AG04450 (cell line): Measurements from ENCODE around the gene PRKG1. TPM values are rescaled to one million over a fixed set of nuclear protein-coding genes. Genes with fewer than 3 reads are reported as not detected.
"Not testable (repeated sequence)": the region's sequence is repeated elsewhere in the genome, so short reads cannot be mapped to it uniquely, and the experiment has no call there.

Source experiments
- CTCF ChIA-PET: fragments of 300-600, 350-600 bp; formaldehyde crosslinking; extraction: SDS; loops from one replicate; lab custom pipeline; 2022; ENCODE audit warnings: antibody characterized with exemption, inconsistent platforms; lab: Charles Lee
- POLR2A ChIA-PET: fragments of 350-600 bp; formaldehyde crosslinking; extraction: SDS; loops from one replicate; lab custom pipeline; 2021; ENCODE audit warnings: antibody characterized with exemption, inconsistent platforms; lab: Yijun Ruan, JAX
- DNase-seq: peaks from one replicate; pipeline ENCODE4 v3.0.0-alpha.2; 2011; ENCODE audit warnings: low read depth, low spot score
- H3K27ac ChIP-seq: one replicate; pipeline ENCODE4 v1.5.1; 2012; ENCODE audit warnings: low read depth, low read length, control low read depth
- H3K27me3 ChIP-seq: one replicate; pipeline ENCODE4 v1.6.0; 2012; ENCODE audit warnings: low read length; ENCODE audit not compliant: control insufficient read depth, insufficient read depth
- H3K4me3 ChIP-seq: 2 replicates; pipeline ENCODE4 v1.5.1; 2011; ENCODE audit warnings: mild to moderate bottlenecking, low read depth, low read length, control low read depth
- H3K9me3 ChIP-seq: 2 replicates; pipeline ENCODE4 v1.5.1; 2012; ENCODE audit warnings: low read length; ENCODE audit not compliant: control insufficient read depth, insufficient read depth
- CTCF ChIP-seq: IDR thresholded peaks from 2 replicates; pipeline ENCODE4 v1.5.1; 2011; ENCODE audit warnings: low read depth, low read length, control low read depth, inconsistent platforms
- polyA plus RNA-seq: library from polyadenylated mRNA; depleted of rRNA; stranded (reverse); fragments of >200 nt; gene quantifications from 2 replicates; pipeline ENCODE4 v1.2.3, GENCODE V29; 2011

The PRKG1 gene
- polyA plus RNA-seq, 1 experiment = 19.0 TPM

- Histone ChIP-seq H3K9me3 (no peaks in the 10 kb centered on the region), H3K27me3 (no peaks in the 10 kb centered on the region), H3K4me3 (no peak overlapping the region), H3K27ac (no peak overlapping the region)
- DNase-seq = no peak
- ChIA-PET CTCF (interaction anchor here (1.2 to 1.5 kb wide), 2 partner anchors 22 kb away, joined by 7 to 10 read pairs; no protein-coding TSS in a partner anchor), POLR2A (no interaction called here)
- TF ChIP-seq CTCF = no peak
Measured at GRCh38 chr10:52194191-52194590, 1119.9 kb downstream of the PRKG1 start.

GRCh38 chr10:52194716-52195115 is 1120.4 kb downstream of the PRKG1 start:
- Histone ChIP-seq H3K27ac (no peak overlapping the region), H3K4me3 (no peak overlapping the region), H3K9me3 (no peaks in the 10 kb centered on the region), H3K27me3 (no peaks in the 10 kb centered on the region)
- TF ChIP-seq CTCF = no peak
- DNase-seq = no peak
- POLR2A ChIA-PET = no interaction called here
- CTCF ChIA-PET = interaction anchor here (1.5 kb wide), 1 partner anchor 21 kb away, joined by 7 read pairs; no protein-coding TSS in a partner anchor

- no peak for TF ChIP-seq CTCF
- no peak for DNase-seq
- POLR2A ChIA-PET = no interaction called here
Measured at GRCh38 chr10:52197098-52197497, 1122.8 kb downstream of the PRKG1 start.

GRCh38 chr10:52198540-52198939 is 1124.3 kb downstream of the PRKG1 start:
- no peaks in the 10 kb centered on the region for H3K27me3 ChIP-seq
- DNase-seq = no peak
- POLR2A ChIA-PET = no interaction called here
- no peak overlapping the region for H3K27ac ChIP-seq
- CTCF ChIA-PET = no interaction called here
- no peak for TF ChIP-seq CTCF
- H3K4me3 ChIP-seq = no peak overlapping the region
- H3K9me3 ChIP-seq = no peaks in the 10 kb centered on the region

More at GRCh38 chr10:52197098-52197497, 1122.8 kb downstream of the PRKG1 start:
- CTCF ChIA-PET = interaction anchor here (0.5 to 2.1 kb wide), 3 partner anchors 19 to 1208 kb away, joined by 3 to 4 read pairs (median 3); no protein-coding TSS in a partner anchor
- no peak overlapping the region for H3K27ac ChIP-seq
- no peaks in the 10 kb centered on the region for H3K27me3 ChIP-seq
- H3K4me3 ChIP-seq = no peak overlapping the region
- H3K9me3 ChIP-seq = no peaks in the 10 kb centered on the region

GRCh38 chr10:52204906-52205305 is 1130.6 kb downstream of the PRKG1 start:
- H3K27ac ChIP-seq, H3K9me3 ChIP-seq, H3K27me3 ChIP-seq, DNase-seq, POLR2A ChIA-PET, CTCF ChIA-PET, H3K4me3 ChIP-seq: not testable (repeated sequence)
